Glomerular visceral epithelial cell (primary cell): ENCODE results near the gene LIME1.

Experiments
- DNase-seq: peaks from one replicate; pipeline ENCODE4 v3.0.0-alpha.2; 2016; ENCODE audit errors: extremely low spot score

LIME1 gene

GRCh38 chr20:63735859-63736718 lies at the start of gene LIME1:
Gene LIME1 (plus strand): TSS chr20:63736664. CDS start chr20:63737550, 886 bp downstream.
- DNase-seq, result no peak

- DNase-seq, result no peak
These were observed 48.9 kb upstream of the LIME1 start for GRCh38 chr20:63687419-63688178.

- no peak for DNase-seq
These were observed 48.0 kb upstream of the LIME1 start for GRCh38 chr20:63688228-63689045.

- DNase-seq, result no peak
These were observed 47.1 kb upstream of the LIME1 start for GRCh38 chr20:63689046-63690002.

GRCh38 chr20:63690003-63690897 lies 46.2 kb upstream of the LIME1 start:
- no peak for DNase-seq

- no peak for DNase-seq
These were observed 45.4 kb upstream of the LIME1 start for GRCh38 chr20:63690898-63691710.

- no peak for DNase-seq
These were observed 44.6 kb upstream of the LIME1 start for GRCh38 chr20:63691711-63692435.

GRCh38 chr20:63692436-63693082 lies 43.9 kb upstream of the LIME1 start:
- DNase-seq, result peak; percentile 29

GRCh38 chr20:63693083-63693732 lies 43.3 kb upstream of the LIME1 start:
- no peak for DNase-seq

- DNase-seq, result no peak
These were observed 42.5 kb upstream of the LIME1 start for GRCh38 chr20:63693733-63694583.

GRCh38 chr20:63694584-63695423 lies 41.7 kb upstream of the LIME1 start:
- no peak for DNase-seq

- no peak for DNase-seq
These were observed 40.8 kb upstream of the LIME1 start for GRCh38 chr20:63695424-63696305.

GRCh38 chr20:63696306-63696627 lies 40.2 kb upstream of the LIME1 start:
- DNase-seq, result peak; percentile 63

GRCh38 chr20:63696628-63697356 lies 39.7 kb upstream of the LIME1 start, which contains the start of gene TNFRSF6B:
Gene TNFRSF6B (plus strand): TSS chr20:63696652. CDS start chr20:63696768, 116 bp downstream.
- DNase-seq, result no peak
